Activated T-cell treated with anti-CD3 and anti-CD28 coated beads for 48 hours (primary cell): ENCODE measurements around the gene WDR27.

Experiments used
- DNase-seq: peaks from one replicate; pipeline ENCODE4 v3.0.0-alpha.2; 2020; ENCODE audit warnings: low read depth

The WDR27 gene

GRCh38 chr6:169564453-169565240 lies 137.2 kb downstream of the WDR27 start:
- DNase-seq = no peak

- no peak for DNase-seq
These were observed 140.2 kb downstream of the WDR27 start for GRCh38 chr6:169561665-169562064.

DNA sequence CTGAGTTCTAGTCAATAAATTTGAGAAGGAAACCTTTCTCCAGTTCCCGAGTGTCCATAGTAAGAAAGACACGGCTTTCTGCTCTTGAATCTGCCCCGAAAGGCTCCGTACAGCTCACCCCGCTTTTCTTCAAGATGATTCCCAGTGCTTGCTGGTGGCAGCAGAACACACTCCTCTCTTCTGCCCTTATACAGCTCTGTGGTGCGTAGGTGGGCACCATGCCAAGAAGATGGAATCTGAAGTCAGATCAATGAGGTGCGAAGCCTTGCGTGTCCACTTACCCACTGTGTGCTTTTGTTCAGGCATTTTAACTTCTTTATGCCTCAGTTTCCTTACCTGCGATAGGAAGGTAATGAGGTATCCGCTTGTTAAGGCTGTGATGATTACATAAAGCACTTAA lies 142.2 kb downstream of the WDR27 start:
- no peak for DNase-seq

- DNase-seq = no peak
These were observed 142.9 kb downstream of the WDR27 start for GRCh38 chr6:169558774-169559441.

DNA sequence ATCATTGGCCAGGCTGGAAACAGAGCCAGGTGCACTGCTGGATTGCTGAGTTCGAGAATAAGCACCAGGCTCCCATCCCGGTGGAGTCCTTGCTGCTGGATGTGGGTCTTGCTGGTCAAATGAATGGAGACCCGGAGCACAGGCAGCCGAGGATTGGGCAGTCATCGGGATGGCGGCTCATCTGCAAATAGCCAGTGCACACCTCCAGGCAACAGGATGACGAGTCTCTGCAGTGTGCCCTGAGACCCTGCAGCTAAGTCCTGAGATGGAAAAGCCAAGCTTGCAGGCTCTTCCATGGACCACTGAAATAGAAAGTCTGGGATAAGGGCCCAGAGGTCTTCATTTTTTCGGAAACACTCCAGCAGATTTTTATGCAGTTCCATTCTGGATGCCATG lies 143.5 kb downstream of the WDR27 start:
- no peak for DNase-seq

DNA sequence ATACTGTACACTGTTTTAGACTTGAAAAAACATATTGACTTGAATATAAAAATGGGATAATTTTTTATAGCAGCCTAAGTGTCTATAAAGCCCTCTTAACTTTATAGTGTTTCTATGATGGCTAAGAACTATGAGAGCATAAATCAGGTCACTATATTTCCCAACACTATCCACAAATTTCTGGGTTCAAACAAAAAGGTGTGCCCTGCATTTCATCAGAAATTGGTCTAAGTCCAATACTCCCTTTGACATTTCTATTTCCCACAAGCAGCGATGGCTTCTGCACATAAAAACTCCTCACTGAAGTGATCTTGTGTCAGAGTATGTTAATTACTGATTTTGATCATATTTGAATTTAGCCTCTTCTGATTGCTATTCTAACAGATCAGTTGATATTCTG lies 143.9 kb downstream of the WDR27 start:
- DNase-seq = no peak

- DNase-seq = peak; percentile 25
These were observed 144.9 kb downstream of the WDR27 start for GRCh38 chr6:169556758-169557548.

GRCh38 chr6:169555971-169556617 lies 145.7 kb downstream of the WDR27 start:
- no peak for DNase-seq

- no peak for DNase-seq
These were observed 155.8 kb downstream of the WDR27 start for GRCh38 chr6:169545982-169546381.

GRCh38 chr6:169543704-169544103 lies 158.1 kb downstream of the WDR27 start:
- no peak for DNase-seq

GRCh38 chr6:169542491-169542890 lies 159.3 kb downstream of the WDR27 start:
- DNase-seq = no peak

DNA sequence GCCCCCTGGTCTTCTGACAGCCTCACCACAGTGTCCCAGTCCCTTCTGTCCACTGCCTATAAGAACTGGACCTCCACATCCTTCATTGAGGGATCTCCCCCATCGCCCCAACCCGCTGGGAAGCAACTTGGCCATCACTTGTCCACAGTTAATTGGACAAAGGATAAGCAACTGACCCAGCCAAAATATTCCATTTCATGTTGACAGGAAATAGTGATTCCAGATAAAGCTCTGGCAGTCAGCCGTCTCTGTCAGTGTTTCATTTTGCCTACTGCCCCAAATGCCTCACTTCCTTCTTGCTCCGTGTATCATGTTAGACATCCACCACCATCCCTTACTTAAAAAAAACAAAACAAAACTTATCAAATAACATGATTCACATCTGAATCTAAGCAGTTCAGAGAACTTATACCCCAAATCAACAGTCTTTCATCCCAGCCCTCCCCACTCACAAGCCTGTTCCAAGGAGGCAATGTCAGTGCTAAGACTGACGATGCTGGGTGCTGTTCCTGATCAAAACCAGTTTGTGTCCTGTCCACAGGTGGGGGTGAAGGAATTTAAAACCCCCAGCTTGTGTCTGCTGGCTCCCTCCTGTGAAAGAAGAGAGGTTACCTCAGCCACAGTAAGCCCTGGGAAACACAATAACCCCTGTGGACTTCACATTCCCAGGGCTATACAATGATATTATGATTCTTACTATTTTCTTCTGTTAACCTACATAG lies 162.5 kb downstream of the WDR27 start:
- no peak for DNase-seq

DNA sequence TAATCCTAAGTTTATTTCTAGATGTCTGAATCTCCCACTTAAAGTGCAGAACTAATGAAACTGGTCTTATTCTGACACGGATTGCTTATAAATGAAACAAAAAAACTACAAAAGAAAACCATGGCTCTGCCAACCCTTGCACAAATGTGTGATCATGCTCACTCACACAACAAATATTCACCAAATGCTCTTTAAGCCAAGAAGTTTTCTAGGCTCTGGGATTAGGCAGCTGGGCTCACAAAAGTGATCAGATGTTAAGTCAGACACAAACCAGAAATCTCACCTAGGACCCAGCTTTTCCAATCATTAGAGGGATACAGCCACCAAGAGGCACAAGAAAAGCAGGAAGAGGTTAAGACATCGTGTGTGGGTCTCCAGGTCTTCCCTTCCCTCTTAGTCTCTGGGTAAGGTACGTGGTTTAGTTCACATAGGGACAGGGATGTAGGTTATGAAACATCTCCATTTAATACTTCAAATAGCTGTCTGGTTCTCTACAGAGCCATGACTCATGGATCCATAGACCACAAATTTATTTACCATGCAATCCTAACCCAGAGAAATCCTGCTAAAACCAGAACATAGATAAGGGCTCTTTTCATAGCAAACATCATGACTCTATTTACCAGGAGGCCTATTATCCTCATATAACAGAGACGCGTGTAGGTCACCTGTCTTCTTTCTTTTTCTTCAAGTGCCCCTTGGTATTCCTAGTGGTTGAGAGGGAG lies 165.2 kb downstream of the WDR27 start:
- DNase-seq = no peak

DNA sequence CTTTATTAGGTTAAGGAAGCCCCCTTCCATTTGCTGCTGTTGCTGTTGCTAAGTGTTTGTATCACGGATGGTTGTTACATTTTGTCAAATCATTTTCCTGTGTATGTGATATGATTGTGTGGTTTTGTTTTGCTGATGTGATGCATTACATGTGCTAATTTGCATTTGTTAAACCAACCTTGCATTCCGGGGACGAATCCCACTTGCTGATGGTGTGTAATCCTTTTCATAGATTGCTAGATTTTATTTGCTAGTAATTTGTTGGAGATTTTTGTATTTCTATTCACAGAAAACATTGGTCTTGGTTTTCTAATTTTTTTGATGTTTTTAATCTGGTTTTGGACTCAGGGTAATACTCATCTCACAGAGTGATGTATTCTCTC lies 167.8 kb downstream of the WDR27 start:
- no peak for DNase-seq

DNA sequence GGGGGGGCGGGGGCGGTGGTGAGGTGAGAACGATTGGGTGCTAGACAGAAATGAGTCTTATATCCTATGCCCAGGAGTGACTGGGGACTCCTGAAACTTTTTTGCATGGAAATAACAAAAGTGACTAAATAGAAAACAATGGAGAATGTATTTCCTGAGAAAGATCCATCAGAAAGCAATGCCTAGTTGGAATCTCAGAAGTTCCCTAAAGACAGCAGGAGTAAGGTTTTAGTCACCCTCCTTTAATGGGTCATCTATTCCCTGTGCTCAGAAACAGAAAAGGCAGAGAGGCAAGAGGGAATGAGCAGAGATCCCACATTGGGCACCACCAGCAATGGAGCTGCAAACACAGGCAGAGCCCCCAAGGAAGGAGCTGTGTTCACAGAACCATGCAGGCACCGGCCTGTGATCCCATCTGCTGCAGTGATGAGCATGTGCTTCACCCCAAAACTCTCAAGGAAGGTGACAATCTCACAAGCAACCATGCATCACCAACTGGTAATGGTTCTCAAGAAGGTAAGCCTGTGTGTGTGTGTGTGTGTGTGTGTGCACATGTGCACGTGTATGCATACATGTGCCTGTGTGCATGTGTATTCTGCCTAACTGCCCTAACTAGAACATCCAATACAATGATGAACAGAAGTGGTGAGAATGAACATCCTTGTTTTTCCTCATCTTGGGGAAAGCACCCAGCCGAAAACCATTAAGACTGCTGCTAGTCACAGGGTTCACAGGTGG lies 168.4 kb downstream of the WDR27 start:
- no peak for DNase-seq

DNA sequence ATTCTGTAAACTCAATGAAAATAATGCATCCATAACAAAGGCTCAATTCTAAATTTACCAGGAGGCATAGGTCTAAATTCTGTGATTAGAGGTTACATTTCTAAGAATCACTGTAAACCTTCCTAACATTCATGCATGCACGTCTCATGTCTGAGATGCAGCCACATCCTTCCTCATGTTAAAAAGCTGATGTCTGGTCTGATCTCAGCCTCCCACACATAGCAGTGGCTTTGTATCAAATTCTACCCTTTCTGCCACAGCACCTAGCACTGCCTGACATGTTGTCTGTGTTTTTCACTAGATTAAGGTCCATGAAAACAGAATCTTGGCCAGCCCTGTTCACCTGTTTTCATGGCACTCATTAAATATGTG lies 171.1 kb downstream of the WDR27 start:
- DNase-seq = no peak

DNA sequence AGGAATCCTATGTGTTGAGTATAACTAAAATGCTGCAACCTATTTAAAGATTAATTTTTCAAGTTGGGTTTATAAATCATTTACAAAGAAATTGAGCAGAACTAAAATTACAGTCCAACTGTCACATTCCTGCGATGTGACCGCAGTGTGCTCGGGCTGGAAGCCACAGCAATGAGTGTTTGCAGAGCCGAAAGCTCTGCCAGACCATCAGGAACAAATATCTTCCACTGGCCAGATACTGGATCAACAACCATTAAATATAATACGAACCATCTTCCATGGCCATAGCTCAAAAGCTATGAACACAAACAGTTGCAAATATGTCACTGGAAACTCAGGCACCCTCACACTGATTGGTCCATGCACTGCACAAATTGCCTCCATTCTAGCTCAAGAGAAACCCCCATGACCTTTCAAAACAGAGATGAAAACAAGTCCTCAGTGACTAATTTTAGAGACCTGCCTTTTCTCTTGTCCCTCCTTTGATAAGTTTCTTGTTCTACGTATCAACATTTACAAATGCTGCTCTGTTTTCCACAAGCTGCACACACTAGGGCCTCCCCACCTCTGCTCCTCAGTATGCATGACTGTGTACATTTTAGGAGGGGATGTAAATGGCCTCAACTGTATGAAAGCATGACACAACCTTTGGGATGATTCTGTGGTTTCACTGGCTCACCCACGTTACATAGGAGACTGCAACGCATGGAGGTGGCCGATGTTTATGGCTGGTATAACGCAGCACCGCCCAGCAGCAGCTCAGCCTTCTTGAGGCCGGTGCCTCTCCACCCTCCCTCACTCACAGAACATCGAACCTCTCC lies 171.7 kb downstream of the WDR27 start:
- DNase-seq = peak; percentile 9

- DNase-seq = no peak
These were observed 173.1 kb downstream of the WDR27 start for GRCh38 chr6:169528755-169529154.

- DNase-seq = no peak
These were observed 174.5 kb downstream of the WDR27 start for GRCh38 chr6:169527306-169527705.

- DNase-seq = no peak
These were observed 180.0 kb downstream of the WDR27 start for GRCh38 chr6:169521825-169522224.
